ENCODE results near the gene PTPRT.

Gene PTPRT

DNA sequence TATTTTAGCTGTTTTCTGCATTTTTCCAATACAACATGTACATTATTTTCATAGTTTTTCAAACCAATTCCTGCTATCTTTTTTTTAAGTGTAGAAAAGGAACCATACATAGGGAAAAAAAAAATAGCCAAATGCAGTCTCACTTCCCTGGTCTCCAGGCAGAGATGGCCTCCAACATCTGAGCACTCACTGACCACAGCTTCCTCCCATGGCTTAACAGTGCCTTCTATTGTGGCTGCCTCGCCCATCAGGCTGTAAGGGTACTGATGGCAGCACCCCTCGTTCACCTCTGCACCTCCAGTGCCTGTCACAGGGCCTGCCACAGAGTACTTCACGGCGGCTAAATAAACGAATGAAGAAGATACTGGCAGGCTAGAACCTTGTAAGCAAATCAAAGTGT, 591.1 kb downstream of the PTPRT start:
- Histone ChIP-seq H3K36me3 (ENCODE audit: control insufficient read depth, insufficient read depth, low read length) (no peaks in the 10 kb centered on the region), H3K9me3 (ENCODE audit: control insufficient read depth, insufficient read depth, low read depth, low read length) (no peaks in the 10 kb centered on the region)

GRCh38 chr20:42595625-42596024, 594.1 kb downstream of the PTPRT start:
- no peak overlapping the region for H3K27ac ChIP-seq (ENCODE audit: low read depth, low read length)
- H3K9me3 ChIP-seq (ENCODE audit: control insufficient read depth, insufficient read depth, low read depth, low read length): no peaks in the 10 kb centered on the region
- H3K9ac ChIP-seq (ENCODE audit: low read length): no peak overlapping the region
- H3K27me3 ChIP-seq (ENCODE audit: control insufficient read depth, insufficient read depth, low read length): no peaks in the 10 kb centered on the region
- H3K4me3 ChIP-seq (ENCODE audit: low read depth, low read length): no peak overlapping the region
- no peaks in the 10 kb centered on the region for H3K36me3 ChIP-seq (ENCODE audit: control insufficient read depth, insufficient read depth, low read length)
- H3K4me1 ChIP-seq (ENCODE audit: control insufficient read depth, insufficient read depth, low read length): no peaks in the 10 kb centered on the region

More for the DNA sequence above, 591.1 kb downstream of the PTPRT start:
- Histone ChIP-seq H3K27me3 (ENCODE audit: control insufficient read depth, insufficient read depth, low read length) (no peaks in the 10 kb centered on the region), H3K4me3 (ENCODE audit: low read depth, low read length) (no peak overlapping the region), H3K4me1 (ENCODE audit: control insufficient read depth, insufficient read depth, low read length) (no peaks in the 10 kb centered on the region), H3K9ac (ENCODE audit: low read length) (no peak overlapping the region), H3K27ac (ENCODE audit: low read depth, low read length) (no peak overlapping the region)

- no peak overlapping the region for H3K4me3 ChIP-seq (ENCODE audit: low read depth, low read length)
- H3K27ac ChIP-seq (ENCODE audit: low read depth, low read length): no peak overlapping the region
- H3K4me1 ChIP-seq (ENCODE audit: control insufficient read depth, insufficient read depth, low read length): no peaks in the 10 kb centered on the region
- H3K9me3 ChIP-seq (ENCODE audit: control insufficient read depth, insufficient read depth, low read depth, low read length): no peaks in the 10 kb centered on the region
- no peaks in the 10 kb centered on the region for H3K27me3 ChIP-seq (ENCODE audit: control insufficient read depth, insufficient read depth, low read length)
- no peaks in the 10 kb centered on the region for H3K36me3 ChIP-seq (ENCODE audit: control insufficient read depth, insufficient read depth, low read length)
- H3K9ac ChIP-seq (ENCODE audit: low read length): no peak overlapping the region
These were observed 595.0 kb downstream of the PTPRT start for GRCh38 chr20:42594659-42595058.

DNA sequence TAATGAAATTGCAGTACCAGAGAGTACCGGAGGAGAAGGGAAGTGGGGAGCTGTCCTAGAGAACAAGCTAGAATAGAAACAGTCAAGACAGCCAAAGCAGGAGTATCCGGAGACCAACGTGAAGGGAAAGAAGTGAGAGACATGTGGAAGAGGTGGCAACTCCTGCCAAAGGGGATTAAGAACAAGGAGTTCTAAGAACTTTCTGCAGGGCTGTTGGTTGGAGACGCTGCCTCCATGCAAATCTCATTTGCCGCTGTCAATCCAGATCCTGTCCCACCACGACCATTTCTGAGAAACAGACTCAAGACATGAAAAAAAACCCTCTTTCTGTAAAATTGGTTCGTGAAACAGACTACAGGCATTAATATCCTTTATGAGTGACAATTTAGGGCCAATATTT, 595.7 kb downstream of the PTPRT start:
- no peaks in the 10 kb centered on the region for H3K27me3 ChIP-seq (ENCODE audit: control insufficient read depth, insufficient read depth, low read length)
- no peak overlapping the region for H3K4me3 ChIP-seq (ENCODE audit: low read depth, low read length)
- no peaks in the 10 kb centered on the region for H3K4me1 ChIP-seq (ENCODE audit: control insufficient read depth, insufficient read depth, low read length)
- H3K27ac ChIP-seq (ENCODE audit: low read depth, low read length): no peak overlapping the region
- H3K36me3 ChIP-seq (ENCODE audit: control insufficient read depth, insufficient read depth, low read length): no peaks in the 10 kb centered on the region
- H3K9ac ChIP-seq (ENCODE audit: low read length): no peak overlapping the region
- H3K9me3 ChIP-seq (ENCODE audit: control insufficient read depth, insufficient read depth, low read depth, low read length): no peaks in the 10 kb centered on the region

GRCh38 chr20:42589976-42590639, 599.6 kb downstream of the PTPRT start:
- H3K4me1 ChIP-seq (ENCODE audit: control insufficient read depth, insufficient read depth, low read length): no peaks in the 10 kb centered on the region; the same call in 1 of the 2 replicates
- no peaks in the 10 kb centered on the region for H3K9me3 ChIP-seq (ENCODE audit: control insufficient read depth, insufficient read depth, low read depth, low read length)
- no peak overlapping the region for H3K9ac ChIP-seq (ENCODE audit: low read length)
- H3K27me3 ChIP-seq (ENCODE audit: control insufficient read depth, insufficient read depth, low read length): no peaks in the 10 kb centered on the region
- no peaks in the 10 kb centered on the region for H3K36me3 ChIP-seq (ENCODE audit: control insufficient read depth, insufficient read depth, low read length)
- no peak overlapping the region for H3K4me3 ChIP-seq (ENCODE audit: low read depth, low read length)
- H3K27ac ChIP-seq (ENCODE audit: low read depth, low read length): no peak overlapping the region

GRCh38 chr20:42588847-42589246, 600.9 kb downstream of the PTPRT start:
- H3K9me3 ChIP-seq (ENCODE audit: control insufficient read depth, insufficient read depth, low read depth, low read length): no peaks in the 10 kb centered on the region
- no peak overlapping the region for H3K27ac ChIP-seq (ENCODE audit: low read depth, low read length)
- no peak overlapping the region for H3K4me3 ChIP-seq (ENCODE audit: low read depth, low read length)
- H3K4me1 ChIP-seq (ENCODE audit: control insufficient read depth, insufficient read depth, low read length): no peaks in the 10 kb centered on the region; the same call in 1 of the 2 replicates
- no peaks in the 10 kb centered on the region for H3K36me3 ChIP-seq (ENCODE audit: control insufficient read depth, insufficient read depth, low read length)
- no peaks in the 10 kb centered on the region for H3K27me3 ChIP-seq (ENCODE audit: control insufficient read depth, insufficient read depth, low read length)
- H3K9ac ChIP-seq (ENCODE audit: low read length): no peak overlapping the region

GRCh38 chr20:42587427-42587826, 602.3 kb downstream of the PTPRT start:
- H3K9ac ChIP-seq (ENCODE audit: low read length): no peak overlapping the region
- no peak overlapping the region for H3K4me3 ChIP-seq (ENCODE audit: low read depth, low read length)
- H3K36me3 ChIP-seq (ENCODE audit: control insufficient read depth, insufficient read depth, low read length): no peaks in the 10 kb centered on the region
- no peaks in the 10 kb centered on the region; the same call in 1 of the 2 replicates for H3K4me1 ChIP-seq (ENCODE audit: control insufficient read depth, insufficient read depth, low read length)
- no peaks in the 10 kb centered on the region for H3K27me3 ChIP-seq (ENCODE audit: control insufficient read depth, insufficient read depth, low read length)
- no peak overlapping the region for H3K27ac ChIP-seq (ENCODE audit: low read depth, low read length)
- no peaks in the 10 kb centered on the region for H3K9me3 ChIP-seq (ENCODE audit: control insufficient read depth, insufficient read depth, low read depth, low read length)

DNA sequence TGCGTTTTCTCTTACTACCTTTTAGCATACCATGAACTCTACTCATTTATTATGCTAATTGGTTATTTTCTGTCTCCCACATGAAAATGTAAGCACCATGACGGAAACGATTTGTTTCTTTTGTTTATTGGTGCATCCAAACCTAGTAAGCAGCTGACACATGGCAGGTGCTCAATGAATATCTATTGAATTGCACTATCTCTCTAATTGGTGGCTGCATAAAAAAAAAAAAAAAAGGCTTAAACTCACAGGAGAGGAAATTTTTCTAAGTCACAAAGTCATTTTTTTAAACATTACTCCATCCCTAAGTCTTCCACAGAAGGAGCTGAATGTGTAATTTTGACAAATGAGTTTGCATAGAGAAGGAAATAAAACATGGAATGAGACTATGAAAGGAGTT, 608.4 kb downstream of the PTPRT start:
- no peaks in the 10 kb centered on the region for H3K27me3 ChIP-seq (ENCODE audit: control insufficient read depth, insufficient read depth, low read length)
- no peak overlapping the region for H3K27ac ChIP-seq (ENCODE audit: low read depth, low read length)
- H3K4me3 ChIP-seq (ENCODE audit: low read depth, low read length): no peak overlapping the region
- H3K4me1 ChIP-seq (ENCODE audit: control insufficient read depth, insufficient read depth, low read length): no peaks in the 10 kb centered on the region
- no peaks in the 10 kb centered on the region for H3K9me3 ChIP-seq (ENCODE audit: control insufficient read depth, insufficient read depth, low read depth, low read length)
- H3K9ac ChIP-seq (ENCODE audit: low read length): no peak overlapping the region
- H3K36me3 ChIP-seq (ENCODE audit: control insufficient read depth, insufficient read depth, low read length): no peaks in the 10 kb centered on the region

GRCh38 chr20:42576167-42576566, 613.5 kb downstream of the PTPRT start:
- no peaks in the 10 kb centered on the region for H3K4me1 ChIP-seq (ENCODE audit: control insufficient read depth, insufficient read depth, low read length)
- 0 out of 2 replicates have a peak, but pooled peaks cover 1% of the 10 kb centered on the region for H3K9me3 ChIP-seq (ENCODE audit: control insufficient read depth, insufficient read depth, low read depth, low read length)
- no peaks in the 10 kb centered on the region for H3K27me3 ChIP-seq (ENCODE audit: control insufficient read depth, insufficient read depth, low read length)
- H3K36me3 ChIP-seq (ENCODE audit: control insufficient read depth, insufficient read depth, low read length): no peaks in the 10 kb centered on the region
- no peak overlapping the region for H3K4me3 ChIP-seq (ENCODE audit: low read depth, low read length)
- H3K27ac ChIP-seq (ENCODE audit: low read depth, low read length): no peak overlapping the region
- H3K9ac ChIP-seq (ENCODE audit: low read length): no peak overlapping the region

GRCh38 chr20:42572320-42573016, 617.2 kb downstream of the PTPRT start:
- Histone ChIP-seq H3K9me3 (ENCODE audit: control insufficient read depth, insufficient read depth, low read depth, low read length) (peaks cover 3% of the 10 kb centered on the region; the same call in 1 of the 2 replicates), H3K36me3 (ENCODE audit: control insufficient read depth, insufficient read depth, low read length) (no peaks in the 10 kb centered on the region), H3K9ac (ENCODE audit: low read length) (no peak overlapping the region), H3K27me3 (ENCODE audit: control insufficient read depth, insufficient read depth, low read length) (no peaks in the 10 kb centered on the region), H3K4me1 (ENCODE audit: control insufficient read depth, insufficient read depth, low read length) (no peaks in the 10 kb centered on the region), H3K27ac (ENCODE audit: low read depth, low read length) (no peak overlapping the region), H3K4me3 (ENCODE audit: low read depth, low read length) (no peak overlapping the region)

- H3K36me3 ChIP-seq (ENCODE audit: control insufficient read depth, insufficient read depth, low read length): no peaks in the 10 kb centered on the region
- H3K4me3 ChIP-seq (ENCODE audit: low read depth, low read length): no peak overlapping the region
- no peaks in the 10 kb centered on the region for H3K27me3 ChIP-seq (ENCODE audit: control insufficient read depth, insufficient read depth, low read length)
- H3K4me1 ChIP-seq (ENCODE audit: control insufficient read depth, insufficient read depth, low read length): no peaks in the 10 kb centered on the region
- H3K9me3 ChIP-seq (ENCODE audit: control insufficient read depth, insufficient read depth, low read depth, low read length): peaks cover 3% of the 10 kb centered on the region; the same call in 1 of the 2 replicates
- H3K27ac ChIP-seq (ENCODE audit: low read depth, low read length): no peak overlapping the region
- no peak overlapping the region for H3K9ac ChIP-seq (ENCODE audit: low read length)
These were observed 622.3 kb downstream of the PTPRT start for GRCh38 chr20:42567409-42567808.

Measured in HUES6 (cell line).